Amniotic stem cell (primary cell): ENCODE data around the gene SORT1.
"Not testable (repeated sequence)": the region's sequence is repeated elsewhere in the genome, so short reads cannot be mapped to it uniquely, and the experiment has no call there.

ENCODE experiments used
- DNase-seq: peaks from one replicate; lab custom pipeline; 2025; lab: John Stamatoyannopoulos, UW

Gene SORT1

GRCh38 chr1:109396871-109397580, 692 bp downstream of the SORT1 start:
- no peak for DNase-seq

GRCh38 chr1:109396513-109396839, 1.2 kb downstream of the SORT1 start:
- DNase-seq: no peak

- no peak for DNase-seq
These were observed 1.9 kb downstream of the SORT1 start for GRCh38 chr1:109395602-109396512.

GRCh38 chr1:109395282-109395599, 2.5 kb downstream of the SORT1 start:
- DNase-seq: not testable (repeated sequence)

GRCh38 chr1:109394591-109395281, 3.0 kb downstream of the SORT1 start:
- no peak for DNase-seq

- no peak for DNase-seq
These were observed 4.0 kb downstream of the SORT1 start for GRCh38 chr1:109393617-109394233.

GRCh38 chr1:109392788-109393616, 4.7 kb downstream of the SORT1 start:
- no peak for DNase-seq

GRCh38 chr1:109392037-109392787, 5.5 kb downstream of the SORT1 start:
- no peak for DNase-seq

- DNase-seq: no peak
These were observed 6.1 kb downstream of the SORT1 start for GRCh38 chr1:109391626-109392025.

GRCh38 chr1:109391157-109391556, 6.6 kb downstream of the SORT1 start:
- no peak for DNase-seq

GRCh38 chr1:109389638-109390341, 7.9 kb downstream of the SORT1 start:
- no peak for DNase-seq

- no peak for DNase-seq
These were observed 8.7 kb downstream of the SORT1 start for GRCh38 chr1:109388884-109389637.

GRCh38 chr1:109388208-109388711, 9.5 kb downstream of the SORT1 start:
- no peak for DNase-seq

- no peak for DNase-seq
These were observed 11.5 kb downstream of the SORT1 start for GRCh38 chr1:109386054-109386717.

- DNase-seq: no peak
These were observed 12.3 kb downstream of the SORT1 start for GRCh38 chr1:109385417-109385816.

GRCh38 chr1:109383854-109384253, 13.9 kb downstream of the SORT1 start:
- no peak for DNase-seq

GRCh38 chr1:109383087-109383779, 14.5 kb downstream of the SORT1 start:
- DNase-seq: no peak

- DNase-seq: no peak
These were observed 16.1 kb downstream of the SORT1 start for GRCh38 chr1:109381573-109381972.
